ENCODE results near the gene DECR2. TPM values are rescaled to one million over a fixed set of nuclear protein-coding genes. Genes with fewer than 3 reads are reported as not detected.

The DECR2 gene
- total and polyA plus RNA-seq, 2 of the 13 experiments (the other 11 are each of a cell fraction or from before 2014, with no cell fraction given) = 36.3 to 44.6 TPM

DNA sequence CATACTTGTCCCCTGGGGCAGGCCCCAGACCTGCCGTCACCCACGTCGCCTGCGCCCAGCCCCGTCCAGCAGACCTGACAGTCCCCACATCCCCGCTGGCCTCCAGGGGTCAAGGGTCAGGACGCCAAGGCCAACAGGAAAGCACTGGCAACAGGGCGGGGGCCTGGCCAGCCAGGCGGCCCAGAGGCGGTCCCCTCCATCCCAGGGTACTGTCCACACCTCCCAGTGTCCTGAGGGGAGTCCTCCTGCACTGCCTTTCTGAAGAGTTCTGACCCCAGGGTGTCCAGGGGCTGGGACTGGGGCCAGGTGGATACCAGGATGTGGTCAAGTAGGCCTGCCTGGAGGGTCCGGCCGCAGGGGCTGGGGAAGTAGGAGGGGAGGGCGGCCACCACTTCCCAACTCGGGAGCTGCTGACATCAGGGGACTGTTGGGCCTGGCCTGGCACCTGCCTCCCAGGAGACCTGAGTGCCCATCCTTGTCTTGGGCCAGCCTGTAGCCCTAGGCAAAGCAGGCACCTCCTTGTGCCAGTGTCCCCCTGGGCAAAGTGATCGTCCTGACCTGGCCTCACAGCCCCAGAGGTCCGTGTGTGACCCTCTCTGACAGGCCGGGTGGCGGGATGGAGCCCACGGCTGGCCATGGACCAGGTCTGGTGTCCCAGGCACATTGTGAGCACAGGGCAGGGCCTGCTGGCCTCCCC, 42.5 kb upstream of the DECR2 start (continued):
- TF ChIP-seq PRDM15 (CRISPR knock-in tag; IDR thresholded peaks at IDR 0.05) (no peak), HIC2 (CRISPR knock-in tag; IDR thresholded peaks at IDR 0.05; ENCODE audit: low read depth) (peak; percentile 67; the same call in 1 of the 2 replicates), ZNF205 (CRISPR knock-in tag; IDR thresholded peaks at IDR 0.05) (peak; percentile 46; the same call in 1 of the 2 replicates), ZNF335 (CRISPR knock-in tag; IDR thresholded peaks at IDR 0.05) (no peak), ZNF263 (CRISPR knock-in tag; IDR thresholded peaks at IDR 0.05) (peak; percentile 54; the same call in 1 of the 2 replicates), FOXM1 (CRISPR knock-in tag; IDR thresholded peaks at IDR 0.05) (no peak), FOSL1 (CRISPR knock-in tag; IDR thresholded peaks at IDR 0.05; ENCODE audit: borderline replicate concordance) (no peak), ZNF644 (CRISPR knock-in tag; IDR thresholded peaks at IDR 0.05; ENCODE audit: low read depth) (no peak), SNAI1 (CRISPR knock-in tag; IDR thresholded peaks at IDR 0.05; ENCODE audit: borderline replicate concordance) (0 out of 2 replicates have a peak, but pooled peaks have one; percentile 55), SIX1 (CRISPR knock-in tag; IDR thresholded peaks at IDR 0.05; ENCODE audit: borderline replicate concordance) (no peak), RXRA (CRISPR knock-in tag; IDR thresholded peaks at IDR 0.05) (peak; percentile 79), ZNF605 (CRISPR knock-in tag; IDR thresholded peaks at IDR 0.05) (no peak), ATF4 (CRISPR knock-in tag; IDR thresholded peaks at IDR 0.05) (no peak), ZNF329 (CRISPR knock-in tag; IDR thresholded peaks at IDR 0.05; ENCODE audit: low read depth) (no peak), MEIS2 (CRISPR knock-in tag; IDR thresholded peaks at IDR 0.05) (peak; percentile 83; the same call in 1 of the 2 replicates), ZNF274 (CRISPR knock-in tag; IDR thresholded peaks at IDR 0.05) (0 out of 2 replicates have a peak, but pooled peaks have one; percentile 47), ZNF441 (CRISPR knock-in tag; IDR thresholded peaks at IDR 0.05; ENCODE audit: borderline replicate concordance) (0 out of 2 replicates have a peak, but pooled peaks have one; percentile 55)
- TF ChIP-seq, protein P1, sequence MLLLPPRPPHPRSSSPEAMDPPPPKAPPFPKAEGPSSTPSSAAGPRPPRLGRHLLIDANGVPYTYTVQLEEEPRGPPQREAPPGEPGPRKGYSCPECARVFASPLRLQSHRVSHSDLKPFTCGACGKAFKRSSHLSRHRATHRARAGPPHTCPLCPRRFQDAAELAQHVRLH (CRISPR knock-in tag; IDR thresholded peaks at IDR 0.05; ENCODE audit: borderline replicate concordance, low read depth) = 0 out of 2 replicates have a peak, but pooled peaks have one; percentile 53
- TF ChIP-seq, protein P2, sequence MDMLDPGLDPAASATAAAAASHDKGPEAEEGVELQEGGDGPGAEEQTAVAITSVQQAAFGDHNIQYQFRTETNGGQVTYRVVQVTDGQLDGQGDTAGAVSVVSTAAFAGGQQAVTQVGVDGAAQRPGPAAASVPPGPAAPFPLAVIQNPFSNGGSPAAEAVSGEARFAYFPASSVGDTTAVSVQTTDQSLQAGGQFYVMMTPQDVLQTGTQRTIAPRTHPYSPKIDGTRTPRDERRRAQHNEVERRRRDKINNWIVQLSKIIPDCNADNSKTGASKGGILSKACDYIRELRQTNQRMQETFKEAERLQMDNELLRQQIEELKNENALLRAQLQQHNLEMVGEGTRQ (IDR thresholded peaks at IDR 0.05; ENCODE audit: low read depth, low read length) = no peak
- TF ChIP-seq, protein P2 (CRISPR knock-in tag; IDR thresholded peaks at IDR 0.05; ENCODE audit: borderline replicate concordance) = no peak; the same call in 1 of the 2 replicates

Measured in HepG2 (cell line).